Left colon (tissue), 2 donors: ENCODE measurements around the gene CFLAR. TPM values are rescaled to one million over a fixed set of nuclear protein-coding genes. Genes with fewer than 3 reads are reported as not detected.
A peak's percentile ranks its signal among the peaks of the same experiment; 100 is the strongest.

Source experiments
- ATAC-seq: fragments of 200-7000 bp; cut with Tn5 transposase; one replicate; pipeline ENCODE4 v1.9.1; 2020; ENCODE audit warnings: mild to moderate bottlenecking, moderate library complexity
- DNase-seq, 2 donors: peaks; one replicate each; pipeline ENCODE4 v3.0.0-alpha.2; 2020
- intact Hi-C, 2 donors: fragments of 100-400 bp; cut with DNase I in 1 of 2; cut with micrococcal nuclease in 1 of 2; formaldehyde crosslinking; loops; one replicate each; pipeline versions ENCODE4 v1.11.2 to v1.14.0; 2022; cut with DNase I, micrococcal nuclease
- total RNA-seq, 2 donors: library from RNA; stranded (reverse); fragmentation: NEBNext Ultra II Directional; extraction: Animal tissue kit (Norgen Biotek cat#: 25700); gene quantifications; one replicate each; pipeline ENCODE4 v1.2.1, GENCODE V29; 2021
- donor health status: DM: no; HTN: no; CAD: no.
- donor health status: DM: yes; HTN: yes; CAD: no.

Gene CFLAR
- total RNA-seq, 2 donors from 2014 or later, result 139 to 152 TPM

DNA sequence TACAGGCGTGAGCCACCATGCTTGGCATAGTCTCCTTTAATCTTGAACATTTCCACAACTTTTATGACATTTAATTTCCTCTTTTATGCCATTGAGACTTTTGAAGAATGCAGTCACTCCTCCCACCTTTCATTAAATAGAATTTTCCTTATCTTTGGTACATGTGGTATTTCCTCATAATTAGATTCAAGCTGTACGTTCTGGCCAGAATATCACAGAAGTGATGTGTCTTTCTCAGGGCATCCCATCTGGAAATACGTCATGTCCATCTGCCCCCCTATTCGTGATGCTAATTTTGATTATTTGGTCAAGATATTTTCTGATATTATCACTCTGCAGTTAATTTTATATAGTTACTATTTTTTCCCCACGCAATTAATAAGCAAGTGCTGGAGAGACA, 83.9 kb downstream of the CFLAR start:
- DNase-seq (no peak), ATAC-seq (no peak)
- intact Hi-C loops, result no loop called here

DNA sequence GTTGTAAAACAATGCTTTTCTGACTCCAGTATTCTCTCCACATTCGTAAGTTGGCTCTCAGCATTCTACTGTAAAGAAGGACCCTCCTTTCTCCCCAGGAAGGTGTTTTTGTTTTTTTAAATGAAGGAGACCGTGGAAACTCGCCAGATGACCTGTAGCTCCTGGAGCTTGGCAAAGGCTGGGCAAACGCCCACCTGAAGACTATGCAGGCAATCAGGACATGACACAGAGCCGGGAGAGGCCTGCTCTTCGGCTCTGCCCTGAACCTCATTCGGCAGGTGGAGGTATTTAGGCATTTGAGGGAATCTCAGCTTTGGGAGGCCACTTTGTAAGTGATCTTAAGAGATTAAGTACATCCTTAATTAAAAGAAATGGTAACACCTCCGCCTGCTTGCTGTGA, 84.4 kb downstream of the CFLAR start:
- DNase-seq (no peak), ATAC-seq (no peak)
- intact Hi-C loops, result no loop called here

DNA sequence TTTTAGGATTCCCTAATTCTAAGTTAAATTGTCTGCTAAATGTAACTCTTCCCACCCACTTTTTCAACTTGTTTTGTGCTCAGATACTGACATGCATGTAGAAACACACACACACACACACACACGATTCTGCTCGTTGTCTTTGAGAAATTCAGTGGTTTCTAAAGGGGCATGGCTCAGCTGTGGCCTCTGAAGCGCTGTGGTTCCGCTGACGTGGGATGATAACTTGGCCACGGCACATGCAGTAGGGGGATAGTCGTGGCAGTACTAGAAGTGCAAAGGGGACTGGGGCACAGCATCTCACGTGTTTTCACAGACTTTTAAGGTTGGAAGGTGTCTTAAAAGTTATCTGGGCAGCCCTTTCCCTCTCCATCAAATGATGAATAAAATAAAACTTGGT, 85.4 kb downstream of the CFLAR start:
- DNase-seq (no peak), ATAC-seq (no peak)
- intact Hi-C loops, result no loop called here

DNA sequence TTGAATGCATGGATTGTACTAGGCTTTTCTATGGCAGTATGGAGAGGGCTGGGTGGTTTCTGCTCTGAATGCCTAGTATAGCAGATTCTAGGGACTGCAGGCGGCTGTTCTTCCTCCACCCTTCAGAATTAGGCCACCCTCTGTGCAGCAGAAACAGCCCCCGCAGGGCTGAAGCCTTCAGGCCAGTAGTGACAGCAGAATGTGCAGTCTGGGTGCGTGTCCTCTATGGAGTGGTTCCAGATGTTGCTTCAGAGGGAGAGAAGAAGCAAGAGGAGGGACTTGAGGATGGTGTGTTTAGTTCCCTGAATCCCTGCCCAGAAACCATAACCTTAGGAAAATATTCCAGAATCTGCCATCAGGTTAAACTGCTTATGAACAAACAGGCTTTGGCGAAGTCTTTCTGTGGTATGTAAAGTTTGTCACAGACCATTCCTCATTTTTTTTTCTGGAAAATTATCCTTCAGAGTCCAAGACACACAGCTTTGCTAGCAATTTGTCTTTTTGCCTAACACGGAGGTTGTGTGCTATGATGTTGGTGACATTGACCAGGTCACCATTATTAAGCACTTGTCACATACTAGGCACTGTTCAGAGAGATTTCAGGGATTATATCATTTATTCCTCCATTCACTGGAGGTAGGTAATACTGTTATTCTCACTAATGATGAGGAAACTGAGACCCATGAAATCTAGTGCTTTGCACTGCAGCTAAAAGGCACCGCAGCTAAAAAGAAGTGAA, 88.1 kb downstream of the CFLAR start:
- DNase-seq (no peak), ATAC-seq (no peak)
- intact Hi-C loops, result no loop called here

DNA sequence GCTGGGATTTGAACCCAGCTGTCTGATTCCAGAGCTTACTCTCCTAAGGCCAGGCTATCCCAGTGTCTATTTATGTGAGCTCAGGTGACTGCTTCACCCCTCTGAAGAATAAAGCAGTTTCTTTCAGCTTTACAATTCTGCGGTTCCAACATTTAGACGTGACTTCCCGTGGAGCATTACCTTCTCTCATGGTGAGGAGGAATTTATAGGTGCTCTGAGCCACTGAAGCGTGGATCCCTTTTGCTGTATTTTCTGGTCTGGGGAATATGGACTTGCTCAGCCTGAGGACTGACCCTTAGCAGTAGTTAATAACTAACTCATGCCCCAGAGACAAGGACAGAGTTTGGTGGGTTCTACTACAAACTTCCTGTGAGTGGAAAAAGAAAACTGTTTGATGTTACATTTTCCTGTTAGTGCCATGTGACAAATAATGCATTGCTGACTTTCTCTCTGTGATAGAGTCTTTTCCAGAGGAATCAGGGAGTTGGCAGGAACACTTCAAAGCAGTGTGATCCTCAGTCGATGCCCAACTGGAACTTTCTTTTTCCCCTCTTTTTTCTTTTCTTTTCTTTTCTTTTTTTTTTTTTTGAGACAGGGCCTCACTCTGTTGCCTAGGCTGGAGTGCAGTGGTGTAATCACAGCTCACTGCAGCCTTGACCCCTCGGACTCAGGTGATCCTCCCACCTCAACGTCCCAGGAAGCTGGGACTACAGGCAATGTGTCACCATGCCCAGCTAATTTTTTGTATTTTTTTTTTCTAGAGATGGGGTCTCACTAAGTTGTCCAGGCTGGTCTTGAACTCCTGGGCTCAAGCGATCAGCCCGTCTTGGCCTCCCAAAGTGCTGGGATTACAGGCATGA, 88.9 kb downstream of the CFLAR start:
- intact Hi-C loops, result no loop called here

DNA sequence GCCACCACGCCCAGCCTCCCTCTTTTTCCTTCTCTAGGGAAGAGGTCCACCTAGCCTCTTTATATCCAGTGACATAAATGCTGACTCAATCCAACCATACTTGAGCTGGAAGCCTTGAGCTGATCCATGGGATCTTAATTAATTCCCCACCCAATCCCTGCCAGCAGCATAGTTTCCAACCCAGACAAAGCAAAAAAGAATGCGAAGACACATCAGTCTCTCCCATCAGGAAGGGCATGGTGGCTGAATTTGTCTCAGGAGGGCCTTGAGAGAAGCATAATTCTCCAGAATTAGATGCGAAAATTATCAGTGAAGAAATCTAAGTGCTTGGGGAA, 89.5 kb downstream of the CFLAR start:
- no peak for DNase-seq
- intact Hi-C loops, result no loop called here
- ATAC-seq, result no peak

More for the DNA sequence above, 88.9 kb downstream of the CFLAR start:
- ATAC-seq (no peak), DNase-seq (no peak)

DNA sequence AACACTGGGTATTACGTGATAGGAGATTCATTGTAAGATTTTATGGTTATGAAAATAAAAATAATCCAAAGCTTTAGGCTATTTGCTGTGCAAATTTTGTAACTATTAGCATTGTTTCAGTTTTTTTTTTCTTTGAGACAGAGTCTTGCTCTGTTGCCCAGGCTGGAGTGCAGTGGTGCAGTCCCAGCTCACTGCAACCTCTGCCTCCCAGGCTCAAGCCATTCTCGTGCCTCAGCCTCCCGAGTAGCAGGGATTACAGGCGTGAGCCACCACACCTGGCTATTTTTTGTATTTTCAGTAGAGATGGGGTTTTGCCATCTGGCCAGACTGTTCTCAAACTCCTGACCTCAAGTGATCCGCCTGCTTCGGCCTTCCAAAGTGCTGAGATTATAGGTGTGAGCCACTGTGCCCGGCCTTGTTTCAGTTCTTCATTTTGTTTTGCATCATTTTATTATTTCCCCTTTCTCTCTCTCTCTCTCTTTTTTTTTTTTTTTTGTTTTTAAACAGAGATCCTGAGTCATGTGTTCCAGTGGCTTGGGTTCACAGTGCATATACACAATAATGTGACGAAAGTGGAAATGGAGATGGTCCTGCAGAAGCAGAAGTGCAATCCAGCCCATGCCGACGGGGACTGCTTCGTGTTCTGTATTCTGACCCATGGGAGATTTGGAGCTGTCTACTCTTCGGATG, 92.7 kb downstream of the CFLAR start:
- peak; percentile 28 to 38 for DNase-seq
- peak; percentile 26 for ATAC-seq
- intact Hi-C loops, result no loop called here

DNA sequence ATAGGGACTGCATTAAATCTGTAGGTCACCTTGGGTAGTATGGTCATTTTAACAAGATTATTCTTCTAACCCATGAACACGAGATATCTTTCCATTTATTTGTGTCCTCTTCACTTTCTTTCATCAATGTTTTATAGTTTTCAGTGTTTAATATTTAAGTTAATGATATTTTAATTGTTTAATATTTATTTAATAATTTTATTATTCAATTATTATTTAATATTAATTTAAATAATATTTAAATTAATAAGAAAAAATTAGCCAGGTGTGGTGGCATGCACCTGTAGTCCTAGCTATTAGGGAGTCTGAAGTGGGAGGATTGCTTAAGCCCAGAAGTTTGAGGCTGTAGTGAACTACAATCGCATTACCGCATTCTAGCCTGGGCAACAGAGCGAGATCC, 100.0 kb downstream of the CFLAR start:
- no peak for DNase-seq
- intact Hi-C loops, result no loop called here

DNA sequence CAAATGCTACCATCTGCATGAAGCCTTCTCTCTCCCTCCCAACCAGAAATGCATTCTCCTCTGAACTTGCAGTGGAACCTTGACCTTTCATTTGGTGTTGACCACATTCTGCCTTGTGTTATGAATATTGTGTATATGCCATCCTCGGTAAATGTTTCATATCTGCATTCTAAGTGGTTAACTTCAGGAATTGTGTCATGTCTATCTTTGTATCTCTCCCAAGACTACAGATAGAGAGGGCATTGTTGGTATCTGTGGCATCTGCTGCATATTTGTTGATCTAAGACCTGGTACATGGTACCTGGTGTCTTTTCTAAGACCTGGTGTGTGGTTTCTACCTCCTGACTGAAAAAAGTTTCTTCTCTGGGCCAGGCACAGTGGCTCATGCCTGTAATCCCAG, 101.0 kb downstream of the CFLAR start:
- intact Hi-C loops, result no loop called here
- no peak for ATAC-seq

More for the DNA sequence above, 100.0 kb downstream of the CFLAR start:
- ATAC-seq, result no peak

DNA sequence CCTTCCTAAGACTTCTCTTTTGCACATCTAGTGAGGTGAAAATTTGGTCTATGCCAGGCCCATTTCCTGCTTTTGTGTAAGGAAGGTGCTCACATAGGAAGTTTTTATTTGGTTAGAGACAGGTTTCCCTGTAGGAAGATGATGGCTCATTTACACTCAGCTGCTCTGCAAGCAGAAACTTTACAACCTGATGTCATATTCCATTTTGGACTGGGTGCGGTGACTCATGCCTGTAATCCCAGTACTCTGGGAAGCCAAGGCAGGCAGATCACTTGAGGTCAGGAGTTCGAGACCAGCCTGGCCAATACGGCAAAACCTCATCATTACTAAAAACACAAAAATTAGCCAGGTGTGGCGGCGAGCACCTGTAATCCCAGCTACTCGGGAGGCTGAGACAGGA, 102.8 kb downstream of the CFLAR start:
- DNase-seq (peak in 1 of 2 donors; percentile 65), ATAC-seq (peak; percentile 74)
- intact Hi-C loops, result no loop called here

More for the DNA sequence above, 101.0 kb downstream of the CFLAR start:
- DNase-seq, result no peak

DNA sequence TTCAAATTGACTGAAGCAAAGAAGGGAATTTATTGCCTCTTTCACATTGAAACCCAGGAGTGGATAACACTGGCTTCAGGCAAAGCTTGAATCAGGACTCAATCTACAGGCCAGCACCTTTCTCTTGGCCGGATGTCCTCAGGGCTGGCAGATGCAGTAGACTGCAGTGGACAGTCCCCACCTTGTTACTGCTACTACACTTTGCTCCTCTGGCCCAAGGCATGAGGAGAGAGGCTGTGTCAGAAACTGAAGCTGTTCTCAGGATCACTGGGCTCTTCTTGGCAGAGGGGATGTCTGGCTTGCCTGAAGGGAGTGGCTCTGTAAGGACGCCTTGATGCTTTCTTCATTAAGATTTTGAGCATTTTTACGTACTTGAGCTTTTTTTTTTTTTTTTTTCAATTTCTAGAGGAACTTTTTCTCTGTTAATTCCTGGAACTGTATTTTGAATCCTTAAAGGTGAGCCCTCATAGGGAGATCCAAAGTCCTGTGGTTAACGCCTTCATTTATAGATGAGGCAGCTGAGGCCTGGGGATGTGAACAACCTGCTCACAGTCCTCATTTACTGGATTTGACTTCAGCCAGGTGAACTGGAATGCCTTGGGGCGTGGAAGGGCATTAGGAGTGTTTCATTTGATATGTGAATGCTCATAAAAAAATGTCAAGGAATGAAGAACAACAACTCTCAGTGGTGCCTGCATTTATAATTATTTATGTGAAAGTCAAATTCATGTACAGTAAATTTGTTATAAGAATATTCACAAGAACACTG, 103.5 kb downstream of the CFLAR start:
- DNase-seq (peak; percentile 45 to 83), ATAC-seq (peak; percentile 91)
- intact Hi-C loops, result no loop called here

DNA sequence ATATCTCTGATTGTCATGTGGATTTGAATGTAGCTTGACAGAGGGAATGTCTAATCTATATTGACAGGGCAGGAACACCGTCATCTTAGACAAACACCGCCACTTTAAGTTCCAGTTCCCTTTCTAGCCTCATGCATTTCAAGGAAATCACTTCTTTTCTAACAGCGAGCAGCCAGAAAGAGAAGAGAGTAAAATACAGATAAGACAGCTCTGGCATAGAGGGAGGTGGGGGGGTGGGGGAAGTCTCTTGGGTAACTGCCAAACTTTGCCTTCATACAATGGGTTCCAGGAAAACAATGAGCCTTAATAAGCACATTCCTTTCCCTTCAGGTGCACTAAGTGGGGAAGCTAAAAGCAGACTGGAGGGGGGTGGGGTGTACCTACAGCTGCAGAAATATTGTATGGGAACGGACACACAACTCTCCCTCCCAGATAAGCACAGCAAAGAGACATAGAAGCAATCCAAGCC, 104.2 kb downstream of the CFLAR start:
- peak; percentile 47 to 53 for DNase-seq
- ATAC-seq, result peak; percentile 37
- intact Hi-C loops, result no loop called here

DNA sequence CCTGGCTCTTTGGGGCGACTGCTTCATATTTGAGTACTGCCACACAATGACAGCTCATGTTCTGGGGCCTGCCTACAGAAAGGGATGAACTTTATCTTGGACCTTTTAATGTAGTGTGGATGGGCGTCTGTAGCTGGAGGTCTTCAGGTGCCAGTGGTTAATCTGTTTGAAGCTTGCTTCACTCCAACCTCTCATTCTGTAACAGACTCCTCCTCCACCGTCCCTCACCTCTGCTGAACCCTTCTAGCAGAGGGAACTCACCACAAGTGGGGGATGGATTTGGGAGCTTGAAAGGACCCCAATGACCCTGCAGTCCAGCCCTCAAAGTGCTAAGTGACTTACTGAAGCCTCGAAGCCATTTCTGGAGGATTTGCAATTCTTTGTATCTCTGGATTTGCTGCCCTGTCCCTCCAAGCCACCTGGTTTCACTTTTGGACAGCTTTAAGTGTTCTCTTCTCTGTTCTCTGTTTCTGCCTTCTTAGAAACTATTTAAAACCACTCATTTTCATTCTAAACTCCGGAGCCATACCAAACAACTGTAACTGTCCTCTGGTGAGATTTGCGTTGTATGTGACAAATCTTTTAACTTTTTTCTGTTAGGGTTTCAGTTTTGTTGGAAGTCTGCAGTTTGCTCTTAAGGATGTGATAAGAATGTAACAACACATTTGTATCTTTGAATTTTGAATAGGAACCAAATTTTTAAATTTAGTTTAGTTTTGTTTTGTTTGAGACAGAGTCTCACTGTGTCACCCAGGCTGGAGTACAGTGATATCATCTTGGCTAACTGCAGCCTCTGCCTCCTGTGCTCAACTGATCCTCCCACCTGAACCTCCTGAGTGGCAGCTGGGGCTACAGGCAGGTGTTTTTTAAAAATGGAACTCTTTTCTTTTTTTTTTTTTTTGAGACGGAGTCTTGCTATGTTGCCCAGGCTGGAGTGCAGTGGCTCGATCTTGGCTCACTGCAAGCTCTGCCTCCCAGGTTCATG, 107.4 kb downstream of the CFLAR start:
- intact Hi-C loops, result no loop called here
- DNase-seq (no peak), ATAC-seq (no peak)

Other genes with a start within 250 kb of the CFLAR start
- gene PPIL3, start 227.1 kb upstream of the CFLAR start, total RNA-seq, result 10 to 100 TPM; 22.9 to 29.4 TPM
- gene NIF3L1, start 226.8 kb upstream of the CFLAR start, total RNA-seq, result 10 to 100 TPM; 19.5 to 27.2 TPM
- 10 to 100 TPM; 25.5 to 26.8 TPM for gene ORC2, start 152.5 kb upstream of the CFLAR start, total RNA-seq
- 10 to 100 TPM; 45.0 to 46.2 TPM for gene HYCC2, start 44.5 kb upstream of the CFLAR start, total RNA-seq
- gene NDUFB3, start 44.2 kb upstream of the CFLAR start, total RNA-seq, result 100 to 1,000 TPM; 152 to 153 TPM
- gene CASP10, start 67.0 kb downstream of the CFLAR start, total RNA-seq, result 10 to 100 TPM; 44.3 to 56.0 TPM
- gene CASP8, start 144.4 kb downstream of the CFLAR start, total RNA-seq, result 10 to 100 TPM; 31.1 to 48.8 TPM
- 1 to 10 TPM; 1.3 to 2.1 TPM for gene FLACC1, start 241.2 kb downstream of the CFLAR start, total RNA-seq